ENCODE data around the gene DHX34.

Gene DHX34

GRCh38 chr19:47414469-47414868, 65.4 kb downstream of the DHX34 start:
- DNase-seq: peak; percentile 32
- Histone ChIP-seq H3K79me2 (ENCODE audit: low read length) (no peaks in the 10 kb centered on the region), H3K4me1 (ENCODE audit: low read length) (no peaks in the 10 kb centered on the region), H3F3A (ENCODE audit: insufficient read depth, low read length) (no peaks in the 10 kb centered on the region), H3K9me3 (replicated peaks; ENCODE audit: insufficient read depth, low read length) (no peaks in the 10 kb centered on the region), H3K27ac (ENCODE audit: low read length) (no peak overlapping the region), H3K4me3 (ENCODE audit: low read length) (no peak overlapping the region), H2AFZ (ENCODE audit: low read length) (no peak overlapping the region), H4K20me1 (ENCODE audit: insufficient read depth, low read length) (no peaks in the 10 kb centered on the region), H3K9me2 (replicated peaks; ENCODE audit: insufficient read depth, low read length) (no peaks in the 10 kb centered on the region), H3K36me3 (replicated peaks; ENCODE audit: insufficient read depth, low read length) (no peaks in the 10 kb centered on the region), H3K4me2 (ENCODE audit: low read depth, low read length) (no peak overlapping the region), H3K27me3 (replicated peaks; ENCODE audit: insufficient read depth, low read length) (peaks cover 89% of the 10 kb centered on the region), H3K9ac (ENCODE audit: low read length) (no peak overlapping the region)
- no peak for TF ChIP-seq EZH2 (optimal IDR thresholded peaks at IDR 0.05; ENCODE audit: low read depth, low read length)
- no peak for TF ChIP-seq EZH2phosphoT487 (IDR thresholded peaks at IDR 0.05; ENCODE audit: low read length)
- peak; percentile 31 for TF ChIP-seq CTCF (IDR thresholded peaks at IDR 0.05; ENCODE audit: low read length)

- H3K4me1 ChIP-seq (ENCODE audit: low read length): no peaks in the 10 kb centered on the region
- H3K9ac ChIP-seq (ENCODE audit: low read length): no peak overlapping the region
- H4K20me1 ChIP-seq (ENCODE audit: insufficient read depth, low read length): no peaks in the 10 kb centered on the region
- no peaks in the 10 kb centered on the region for H3K79me2 ChIP-seq (ENCODE audit: low read length)
- H3K4me2 ChIP-seq (ENCODE audit: low read depth, low read length): no peak overlapping the region
- no peaks in the 10 kb centered on the region for H3F3A ChIP-seq (ENCODE audit: insufficient read depth, low read length)
- DNase-seq: no peak
- no peak for TF ChIP-seq EZH2 (optimal IDR thresholded peaks at IDR 0.05; ENCODE audit: low read depth, low read length)
- TF ChIP-seq EZH2phosphoT487 (IDR thresholded peaks at IDR 0.05; ENCODE audit: low read length): no peak
- TF ChIP-seq CTCF (IDR thresholded peaks at IDR 0.05; ENCODE audit: low read length): no peak
- no peaks in the 10 kb centered on the region for H3K9me2 ChIP-seq (replicated peaks; ENCODE audit: insufficient read depth, low read length)
- H3K4me3 ChIP-seq (ENCODE audit: low read length): no peak overlapping the region
- no peak overlapping the region for H3K27ac ChIP-seq (ENCODE audit: low read length)
- peaks cover 91% of the 10 kb centered on the region for H3K27me3 ChIP-seq (replicated peaks; ENCODE audit: insufficient read depth, low read length)
- H3K36me3 ChIP-seq (replicated peaks; ENCODE audit: insufficient read depth, low read length): no peaks in the 10 kb centered on the region
- no peaks in the 10 kb centered on the region for H3K9me3 ChIP-seq (replicated peaks; ENCODE audit: insufficient read depth, low read length)
- no peak overlapping the region for H2AFZ ChIP-seq (ENCODE audit: low read length)
These were observed 67.0 kb downstream of the DHX34 start for GRCh38 chr19:47415953-47416642.

GRCh38 chr19:47416643-47416985, 67.5 kb downstream of the DHX34 start:
- Histone ChIP-seq H3K79me2 (ENCODE audit: low read length) (no peaks in the 10 kb centered on the region), H3K4me1 (ENCODE audit: low read length) (no peaks in the 10 kb centered on the region), H3F3A (ENCODE audit: insufficient read depth, low read length) (no peaks in the 10 kb centered on the region), H3K27ac (ENCODE audit: low read length) (no peak overlapping the region), H3K4me3 (ENCODE audit: low read length) (no peak overlapping the region), H3K4me2 (ENCODE audit: low read depth, low read length) (no peak overlapping the region), H3K9me3 (replicated peaks; ENCODE audit: insufficient read depth, low read length) (no peaks in the 10 kb centered on the region), H3K9ac (ENCODE audit: low read length) (no peak overlapping the region), H2AFZ (ENCODE audit: low read length) (no peak overlapping the region), H3K36me3 (replicated peaks; ENCODE audit: insufficient read depth, low read length) (no peaks in the 10 kb centered on the region), H3K9me2 (replicated peaks; ENCODE audit: insufficient read depth, low read length) (no peaks in the 10 kb centered on the region), H3K27me3 (replicated peaks; ENCODE audit: insufficient read depth, low read length) (peaks cover 91% of the 10 kb centered on the region), H4K20me1 (ENCODE audit: insufficient read depth, low read length) (no peaks in the 10 kb centered on the region)
- TF ChIP-seq EZH2 (optimal IDR thresholded peaks at IDR 0.05; ENCODE audit: low read depth, low read length): no peak
- TF ChIP-seq EZH2phosphoT487 (IDR thresholded peaks at IDR 0.05; ENCODE audit: low read length): no peak
- TF ChIP-seq CTCF (IDR thresholded peaks at IDR 0.05; ENCODE audit: low read length): no peak
- no peak for DNase-seq

Measured in MM.1S (cell line).